ENCODE measurements around the gene RPTOR. TPM values are rescaled to one million over a fixed set of nuclear protein-coding genes. Genes with fewer than 3 reads are reported as not detected.

Gene RPTOR
- polyA plus RNA-seq, 1 experiment, result 10.8 TPM

DNA sequence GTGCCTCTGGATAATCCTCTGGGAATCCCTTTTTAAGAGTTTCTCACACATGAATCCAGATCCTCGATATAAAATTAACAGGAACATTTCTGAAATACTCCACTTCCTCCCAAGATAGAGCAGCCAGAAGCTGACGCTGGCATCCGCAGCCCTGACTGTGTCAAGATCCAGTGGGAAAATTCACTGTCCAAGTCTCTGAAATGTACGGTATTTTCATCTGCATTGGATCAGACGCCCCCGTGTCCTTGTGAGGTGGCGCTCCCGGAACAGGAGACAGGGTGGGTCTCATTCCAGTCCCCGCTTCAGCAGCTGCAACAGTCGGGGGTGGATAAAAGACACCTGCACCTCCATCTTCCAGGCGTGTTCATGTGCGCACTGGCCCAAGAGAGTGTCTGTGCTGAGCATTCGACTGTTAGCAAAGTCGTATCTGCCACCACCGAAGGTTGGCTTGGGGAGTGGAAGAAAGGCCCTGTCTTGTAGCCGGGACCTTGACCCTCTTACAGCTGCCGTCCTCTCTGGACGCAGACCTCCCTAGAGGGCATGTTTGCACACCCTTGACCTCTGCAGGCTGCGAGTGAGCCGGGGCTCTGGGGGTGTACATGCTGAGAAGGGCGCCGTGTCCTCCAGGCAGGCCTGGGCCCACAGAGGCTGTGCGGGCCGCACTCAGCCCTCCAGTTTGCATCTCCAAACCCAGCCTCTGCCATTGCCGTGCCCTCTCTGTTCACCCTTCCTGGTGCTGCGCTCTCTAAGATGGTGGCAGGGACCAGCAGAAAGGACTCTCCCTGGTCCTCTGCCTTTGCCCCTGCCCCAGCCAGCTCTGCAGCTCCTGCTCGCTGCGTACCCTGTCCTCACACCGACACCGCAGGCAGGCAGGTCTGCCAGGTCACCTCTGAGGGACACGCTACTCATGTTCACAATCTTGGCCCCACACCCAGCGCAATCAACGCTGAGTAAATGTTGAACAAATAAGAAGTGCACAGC lies 375.0 kb downstream of the RPTOR start:
- Histone ChIP-seq H3K27me3 (ENCODE audit: control insufficient read depth, insufficient read depth, low read length) (no peaks in the 10 kb centered on the region), H3K4me3 (ENCODE audit: low read depth, low read length) (no peak overlapping the region), H3K36me3 (ENCODE audit: control insufficient read depth, insufficient read depth, low read length) (peaks cover 18% of the 10 kb centered on the region)
- TF ChIP-seq, protein P1, sequence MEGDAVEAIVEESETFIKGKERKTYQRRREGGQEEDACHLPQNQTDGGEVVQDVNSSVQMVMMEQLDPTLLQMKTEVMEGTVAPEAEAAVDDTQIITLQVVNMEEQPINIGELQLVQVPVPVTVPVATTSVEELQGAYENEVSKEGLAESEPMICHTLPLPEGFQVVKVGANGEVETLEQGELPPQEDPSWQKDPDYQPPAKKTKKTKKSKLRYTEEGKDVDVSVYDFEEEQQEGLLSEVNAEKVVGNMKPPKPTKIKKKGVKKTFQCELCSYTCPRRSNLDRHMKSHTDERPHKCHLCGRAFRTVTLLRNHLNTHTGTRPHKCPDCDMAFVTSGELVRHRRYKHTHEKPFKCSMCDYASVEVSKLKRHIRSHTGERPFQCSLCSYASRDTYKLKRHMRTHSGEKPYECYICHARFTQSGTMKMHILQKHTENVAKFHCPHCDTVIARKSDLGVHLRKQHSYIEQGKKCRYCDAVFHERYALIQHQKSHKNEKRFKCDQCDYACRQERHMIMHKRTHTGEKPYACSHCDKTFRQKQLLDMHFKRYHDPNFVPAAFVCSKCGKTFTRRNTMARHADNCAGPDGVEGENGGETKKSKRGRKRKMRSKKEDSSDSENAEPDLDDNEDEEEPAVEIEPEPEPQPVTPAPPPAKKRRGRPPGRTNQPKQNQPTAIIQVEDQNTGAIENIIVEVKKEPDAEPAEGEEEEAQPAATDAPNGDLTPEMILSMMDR (IDR thresholded peaks at IDR 0.05; ENCODE audit: insufficient read depth, low read depth, low read length), result no peak
- CTCF ChIA-PET, result interaction anchor here (1.1 kb wide), 1 partner anchor 21 kb away, joined by 3 read pairs; no protein-coding TSS in a partner anchor
- POLR2A ChIA-PET, result no interaction called here
- DNase-seq (ENCODE audit: low read depth), result no peak

DNA sequence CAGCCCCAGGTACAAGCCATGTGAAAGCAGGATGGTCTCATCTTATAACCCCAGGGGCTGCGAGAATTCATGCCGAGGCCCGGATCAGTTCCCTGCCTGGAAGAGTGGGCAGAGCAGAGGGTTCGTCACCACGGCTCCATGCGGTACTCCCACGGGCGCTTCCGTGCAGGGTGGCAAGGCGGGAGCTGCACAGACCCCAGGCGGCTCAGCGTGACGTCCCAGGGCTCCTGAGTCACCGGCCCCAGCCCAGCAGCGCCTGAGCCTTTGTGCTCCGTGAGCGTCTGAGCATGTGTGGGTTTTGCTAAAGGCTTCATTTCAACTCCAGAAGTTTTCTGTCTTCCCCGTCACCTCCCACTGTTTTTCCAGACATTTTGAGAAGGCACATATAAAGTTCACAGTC lies 375.8 kb downstream of the RPTOR start:
- Histone ChIP-seq H3K36me3 (ENCODE audit: control insufficient read depth, insufficient read depth, low read length) (peaks cover 17% of the 10 kb centered on the region), H3K27me3 (ENCODE audit: control insufficient read depth, insufficient read depth, low read length) (no peaks in the 10 kb centered on the region), H3K4me3 (ENCODE audit: low read depth, low read length) (no peak overlapping the region)
- CTCF ChIA-PET, result no interaction called here
- TF ChIP-seq, protein P1 (IDR thresholded peaks at IDR 0.05; ENCODE audit: insufficient read depth, low read depth, low read length), result no peak
- DNase-seq (ENCODE audit: low read depth), result no peak
- POLR2A ChIA-PET, result no interaction called here

DNA sequence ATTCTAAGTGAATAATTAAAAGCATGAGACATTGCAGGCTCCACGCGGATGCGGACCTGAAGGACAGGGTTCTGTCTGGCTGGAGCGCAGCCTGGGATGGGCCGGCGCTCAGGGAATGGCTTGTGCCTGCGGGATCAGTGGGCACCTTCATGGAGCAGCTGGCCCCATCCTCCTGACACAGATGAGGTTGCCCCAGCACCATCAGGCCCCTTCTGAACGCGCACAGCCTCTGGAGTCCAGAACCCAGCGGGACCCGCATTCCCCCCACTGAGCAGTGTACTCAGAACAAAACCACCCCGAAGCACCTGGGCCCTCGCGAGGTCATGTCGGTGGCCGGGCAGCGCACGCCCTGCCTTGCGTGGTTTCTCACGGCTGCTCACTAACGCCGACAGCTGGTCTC lies 376.5 kb downstream of the RPTOR start:
- TF ChIP-seq, protein P1 (IDR thresholded peaks at IDR 0.05; ENCODE audit: insufficient read depth, low read depth, low read length), result no peak
- Histone ChIP-seq H3K27me3 (ENCODE audit: control insufficient read depth, insufficient read depth, low read length) (no peaks in the 10 kb centered on the region), H3K36me3 (ENCODE audit: control insufficient read depth, insufficient read depth, low read length) (peaks cover 19% of the 10 kb centered on the region), H3K4me3 (ENCODE audit: low read depth, low read length) (no peak overlapping the region)
- CTCF ChIA-PET, result no interaction called here
- DNase-seq (ENCODE audit: low read depth), result no peak
- POLR2A ChIA-PET, result no interaction called here

DNA sequence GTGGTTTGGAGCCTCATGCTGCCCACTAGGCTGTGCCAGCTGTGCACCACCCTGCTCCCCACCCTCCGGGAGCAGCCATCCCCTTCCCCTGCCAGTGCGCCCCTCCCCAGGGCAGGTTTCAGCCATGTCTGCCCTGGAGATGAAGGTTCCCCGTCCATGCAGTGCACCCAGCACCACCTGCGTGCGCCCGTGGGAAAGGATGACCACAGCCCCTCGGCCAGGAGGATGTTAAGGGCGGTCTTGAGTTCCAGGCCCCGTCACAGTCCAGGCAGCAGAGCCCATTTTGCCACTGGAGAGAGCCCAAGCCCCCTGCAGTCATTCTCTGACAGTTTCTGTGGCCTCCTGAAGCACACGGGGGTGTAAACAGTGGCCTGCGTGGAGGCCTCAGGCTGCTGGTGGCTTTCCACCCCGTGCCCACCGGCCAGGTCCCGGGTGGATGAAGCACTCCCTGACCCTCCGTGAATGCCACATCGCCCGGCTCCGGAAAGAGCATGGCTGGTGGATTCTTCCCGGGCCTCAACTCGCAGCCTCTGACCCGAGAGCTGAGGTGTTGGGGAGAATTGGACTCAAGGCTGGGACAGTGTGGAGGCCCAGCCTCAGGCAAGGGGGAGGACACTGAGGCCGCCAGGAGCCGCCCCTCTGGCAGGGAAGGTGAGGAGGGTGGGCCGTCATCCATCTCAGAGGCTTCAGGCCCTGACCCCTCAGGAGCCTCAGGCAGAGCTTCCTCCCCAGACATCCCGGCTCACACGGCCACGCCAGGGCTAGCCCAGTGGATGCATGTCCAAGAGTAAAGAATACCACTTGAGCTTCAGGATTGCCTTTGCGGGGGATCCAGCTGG lies 377.3 kb downstream of the RPTOR start:
- POLR2A ChIA-PET, result no interaction called here

More for the DNA sequence above, 377.3 kb downstream of the RPTOR start:
- Histone ChIP-seq H3K36me3 (ENCODE audit: control insufficient read depth, insufficient read depth, low read length) (peaks cover 19% of the 10 kb centered on the region), H3K27me3 (ENCODE audit: control insufficient read depth, insufficient read depth, low read length) (no peaks in the 10 kb centered on the region), H3K4me3 (ENCODE audit: low read depth, low read length) (no peak overlapping the region)
- DNase-seq (ENCODE audit: low read depth), result no peak
- CTCF ChIA-PET, result no interaction called here
- TF ChIP-seq, protein P1 (IDR thresholded peaks at IDR 0.05; ENCODE audit: insufficient read depth, low read depth, low read length), result no peak

Measured in BJ (cell line).